ENCODE data around the gene SATL1. TPM values are rescaled to one million over a fixed set of nuclear protein-coding genes. Genes with fewer than 3 reads are reported as not detected.

Gene SATL1
- total and polyA plus RNA-seq, 4 donors: 0.05 TPM; not detected in 3

- Histone ChIP-seq H3K4me3 (ENCODE audit: low read depth in 1 of 3, low read length in 3 of 3) (no peak overlapping the region), H3K27ac (ENCODE audit: low read depth in 1 of 2, low read length in 2 of 2) (no peak overlapping the region), H3K4me1 (ENCODE audit: control insufficient read depth in 4 of 4, insufficient read depth in 4 of 4, low read length in 3 of 4) (no peaks in the 10 kb centered on the region), H3K36me3 (ENCODE audit: control insufficient read depth in 4 of 4, insufficient read depth in 3 of 4, low read depth in 1 of 4, low read length in 3 of 4) (no peaks in the 10 kb centered on the region), H3K9me3 (ENCODE audit: control insufficient read depth in 4 of 4, low read length in 3 of 4) (no peaks in the 10 kb centered on the region), H3K9ac (ENCODE audit: low read depth in 1 of 2, low read length in 2 of 2) (no peak overlapping the region), H3K27me3 (ENCODE audit: control insufficient read depth in 4 of 4, insufficient read depth in 4 of 4, low read length in 3 of 4) (peaks cover 0 to 6% (median 0%) of the 10 kb centered on the region in 4 donors)
- no peak for DNase-seq (ENCODE audit: low spot score)
- no peak for TF ChIP-seq YY1 (IDR thresholded peaks at IDR 0.05)
- WGBS: 82% methylated on average over 2 of the region's 2 CpGs
Measured at GRCh38 chrX:85113746-85114145, 129.8 kb downstream of the SATL1 start.

- DNase-seq (ENCODE audit: low spot score): no peak
- WGBS: 49% methylated on average over 9 of the region's 9 CpGs
- Histone ChIP-seq H3K27ac (ENCODE audit: low read depth in 1 of 2, low read length in 2 of 2) (no peak overlapping the region), H3K36me3 (ENCODE audit: control insufficient read depth in 4 of 4, insufficient read depth in 3 of 4, low read depth in 1 of 4, low read length in 3 of 4) (no peaks in the 10 kb centered on the region), H3K4me3 (ENCODE audit: low read depth in 1 of 3, low read length in 3 of 3) (no peak overlapping the region), H3K9ac (ENCODE audit: low read depth in 1 of 2, low read length in 2 of 2) (no peak overlapping the region), H3K27me3 (ENCODE audit: control insufficient read depth in 4 of 4, insufficient read depth in 4 of 4, low read length in 3 of 4) (peaks cover 0 to 6% (median 0%) of the 10 kb centered on the region in 4 donors), H3K4me1 (ENCODE audit: control insufficient read depth in 4 of 4, insufficient read depth in 4 of 4, low read length in 3 of 4) (no peaks in the 10 kb centered on the region), H3K9me3 (ENCODE audit: control insufficient read depth in 4 of 4, low read length in 3 of 4) (peaks cover 0 to 3% (median 0%) of the 10 kb centered on the region in 4 donors)
- TF ChIP-seq MAX (IDR thresholded peaks at IDR 0.05) (no peak), CTCF (IDR thresholded peaks at IDR 0.05; ENCODE audit: low read depth, low read length, missing input control) (no peak), GABPA (IDR thresholded peaks at IDR 0.05 in 1 of 2, conservative IDR thresholded peaks at IDR 0.05 in 1 of 2) (no peak), YY1 (IDR thresholded peaks at IDR 0.05) (no peak), HNF4A (conservative IDR thresholded peaks at IDR 0.05) (no peak), EGR1 (IDR thresholded peaks at IDR 0.05; ENCODE audit: low read depth in 2 of 2) (no peak), ZBTB33 (IDR thresholded peaks at IDR 0.05) (no peak)
Measured at GRCh38 chrX:85112293-85112692, 131.3 kb downstream of the SATL1 start.

GRCh38 chrX:85111347-85111746 is 132.2 kb downstream of the SATL1 start:
- Histone ChIP-seq H3K9ac (ENCODE audit: low read depth in 1 of 2, low read length in 2 of 2) (no peak overlapping the region), H3K27ac (ENCODE audit: low read depth in 1 of 2, low read length in 2 of 2) (no peak overlapping the region), H3K36me3 (ENCODE audit: control insufficient read depth in 4 of 4, insufficient read depth in 3 of 4, low read depth in 1 of 4, low read length in 3 of 4) (no peaks in the 10 kb centered on the region), H3K27me3 (ENCODE audit: control insufficient read depth in 4 of 4, insufficient read depth in 4 of 4, low read length in 3 of 4) (peaks cover 0 to 4% (median 0%) of the 10 kb centered on the region in 4 donors), H3K9me3 (ENCODE audit: control insufficient read depth in 4 of 4, low read length in 3 of 4) (peaks cover 0 to 3% (median 0%) of the 10 kb centered on the region in 4 donors), H3K4me3 (ENCODE audit: low read depth in 1 of 3, low read length in 3 of 3) (no peak overlapping the region), H3K4me1 (ENCODE audit: control insufficient read depth in 4 of 4, insufficient read depth in 4 of 4, low read length in 3 of 4) (no peaks in the 10 kb centered on the region)
- WGBS: 29% methylated on average over 2 of the region's 2 CpGs
- DNase-seq (ENCODE audit: low spot score): no peak
- TF ChIP-seq YY1 (IDR thresholded peaks at IDR 0.05) (no peak), RAD21 (IDR thresholded peaks at IDR 0.05) (peak; percentile 50 to 70), CTCF (IDR thresholded peaks at IDR 0.05; ENCODE audit: low read depth, low read length, missing input control) (peak; percentile 46), GABPA (IDR thresholded peaks at IDR 0.05 in 1 of 2, conservative IDR thresholded peaks at IDR 0.05 in 1 of 2) (no peak)

All from liver (tissue), 9 donors.